Hepatic stellate cell (primary cell): ENCODE data around the gene PALM2AKAP2.
"Not testable (repeated sequence)": the region's sequence is repeated elsewhere in the genome, so short reads cannot be mapped to it uniquely, and the experiment has no call there.

ENCODE experiments used
- DNase-seq: peaks from one replicate; pipeline ENCODE4 v3.0.0; 2011; ENCODE audit warnings: low spot score

The PALM2AKAP2 gene

DNA sequence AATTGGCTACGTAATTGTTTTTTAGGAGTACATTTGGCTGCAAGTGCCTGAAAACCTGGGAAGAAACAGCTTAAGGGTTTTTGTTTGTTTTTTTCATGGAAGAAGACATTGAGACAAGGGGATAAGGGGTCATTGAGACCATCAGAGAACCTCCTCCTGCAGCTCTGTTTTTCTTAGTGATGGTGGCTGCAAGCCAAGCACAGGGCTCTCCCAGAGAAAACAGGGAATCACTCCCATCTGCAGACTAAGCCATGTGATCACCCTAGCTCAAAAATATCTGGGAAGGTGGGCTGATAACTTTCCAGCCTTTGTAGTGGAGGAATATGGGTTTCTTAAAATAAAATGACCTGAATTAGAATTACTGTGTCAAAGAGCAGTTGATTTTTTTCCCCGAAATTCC is 25.1 kb downstream of the PALM2AKAP2 start:
- no peak for DNase-seq

DNA sequence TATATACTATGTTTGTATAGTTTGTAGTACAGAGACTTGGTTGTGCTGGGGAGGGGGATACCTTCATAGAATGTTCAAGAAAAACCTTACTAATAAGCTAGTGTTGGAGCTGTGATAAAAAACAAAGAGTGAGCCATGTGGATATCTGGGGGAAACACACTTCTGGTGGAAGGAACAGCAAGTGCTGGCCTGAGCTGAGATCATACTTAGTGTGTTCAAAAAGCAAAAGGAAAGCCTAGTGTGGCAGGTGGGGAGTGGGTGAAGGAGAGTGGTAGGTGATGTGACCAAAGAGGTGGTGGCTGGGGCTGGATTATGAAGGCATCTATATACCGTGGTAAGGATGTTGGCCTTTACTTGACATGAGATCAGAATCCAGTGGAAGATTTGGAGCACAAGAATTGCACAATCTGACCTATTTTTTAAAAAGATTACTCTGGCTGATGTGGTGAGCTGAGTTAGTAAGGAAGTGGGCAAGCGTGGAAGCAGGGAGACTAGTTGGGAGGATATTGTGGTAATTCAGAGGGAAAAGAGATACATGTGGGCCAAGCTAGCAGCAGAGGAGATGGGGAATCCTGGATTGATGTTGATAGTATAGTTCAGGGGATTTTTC is 26.6 kb downstream of the PALM2AKAP2 start:
- DNase-seq, result no peak

DNA sequence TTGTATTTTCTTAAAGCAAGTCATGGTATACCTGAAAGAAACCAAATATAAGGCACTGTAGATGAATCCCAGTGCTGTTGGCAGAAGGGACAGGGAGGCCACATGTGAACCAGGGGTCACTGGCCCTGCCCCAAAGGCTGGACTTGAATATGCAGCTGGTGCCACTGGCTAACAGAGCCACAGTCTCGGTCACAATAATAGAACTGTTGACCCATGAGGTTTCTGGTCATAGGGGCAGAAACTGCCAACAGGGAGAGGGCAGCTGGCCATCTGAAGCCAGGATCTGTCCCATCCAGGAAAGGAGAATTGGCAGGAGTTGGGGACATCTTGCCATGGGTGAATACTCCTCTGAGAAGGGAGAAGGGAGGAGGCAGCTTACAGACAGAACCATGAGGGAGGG is 31.9 kb downstream of the PALM2AKAP2 start:
- DNase-seq, result no peak

DNA sequence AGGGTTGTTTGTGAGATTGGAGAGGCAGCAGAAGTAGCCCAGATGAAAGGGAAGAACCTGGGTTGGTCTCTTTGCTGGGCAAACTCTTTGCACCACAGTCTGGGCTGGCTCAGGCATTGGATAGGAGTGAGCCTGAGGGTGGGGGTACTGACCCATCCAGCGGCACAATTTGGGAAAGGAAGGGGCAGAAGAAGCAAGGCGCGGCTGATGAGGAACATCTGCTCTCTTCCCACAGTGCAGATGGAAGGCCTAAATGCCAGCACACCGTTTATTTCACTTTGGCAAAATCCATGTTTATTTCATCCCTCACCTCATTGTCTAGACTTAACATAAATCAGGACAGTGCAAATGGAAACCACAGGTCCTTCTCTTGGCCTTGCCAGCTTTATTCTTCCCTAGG is 32.3 kb downstream of the PALM2AKAP2 start:
- no peak for DNase-seq

DNA sequence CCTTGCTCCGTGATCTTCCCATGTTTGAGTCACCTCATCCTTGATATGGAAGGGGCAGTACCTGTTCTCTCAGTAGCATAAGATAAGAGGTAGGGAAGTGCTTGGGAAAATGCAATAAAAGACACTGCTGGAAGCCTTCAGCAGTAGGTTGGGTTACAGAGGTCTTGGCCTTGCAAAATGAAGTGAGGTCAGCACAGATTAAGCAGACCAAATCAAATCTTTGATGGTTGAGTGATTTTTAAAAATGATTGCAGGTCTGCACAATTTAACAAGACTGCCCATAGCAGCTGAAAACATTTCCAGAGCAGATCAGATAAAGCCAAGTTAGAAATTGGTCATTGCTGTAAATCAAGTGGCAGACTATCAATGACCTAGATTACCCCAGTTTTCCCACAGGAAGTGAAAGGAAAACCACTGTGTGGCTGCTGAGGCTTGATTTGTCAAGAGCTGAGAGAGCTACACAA is 32.9 kb downstream of the PALM2AKAP2 start:
- no peak for DNase-seq

DNA sequence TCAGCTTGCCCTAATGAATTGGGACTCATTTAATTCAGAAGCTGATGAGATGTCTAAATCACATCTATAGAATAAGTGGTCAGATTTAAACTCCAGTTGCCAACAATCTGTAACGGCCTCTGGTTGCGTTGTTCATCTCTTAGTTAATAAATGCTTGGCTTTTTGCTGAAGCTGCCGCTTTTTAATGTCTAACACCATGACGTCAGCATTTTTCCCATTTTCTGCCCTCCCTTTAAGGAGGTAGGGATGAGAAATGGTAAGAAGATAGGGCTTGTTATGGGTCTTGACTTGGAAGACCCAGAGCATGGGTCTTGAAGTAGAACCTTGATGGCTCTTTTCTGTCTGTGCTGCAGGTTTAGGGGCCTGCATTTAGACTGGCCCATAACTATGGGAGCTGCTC is 33.3 kb downstream of the PALM2AKAP2 start:
- DNase-seq, result no peak

DNA sequence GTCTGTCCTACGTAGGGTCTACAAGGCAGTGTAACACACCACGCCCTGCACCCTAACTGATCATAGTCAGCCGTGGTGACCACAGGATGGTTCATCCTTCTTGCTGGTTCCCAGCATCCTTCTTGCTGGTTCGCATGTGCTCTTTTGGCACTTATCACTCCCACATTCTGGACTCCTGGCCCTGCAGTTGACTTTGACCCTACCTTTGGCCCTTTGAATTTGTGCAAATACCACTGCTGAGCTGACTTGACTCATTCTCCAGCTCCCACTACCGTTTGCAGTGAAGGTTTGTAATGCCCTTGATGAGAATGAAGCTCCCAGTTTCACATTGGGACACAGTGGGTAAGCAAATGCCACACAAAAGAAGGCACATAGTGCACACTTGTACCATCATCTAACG is 33.8 kb downstream of the PALM2AKAP2 start:
- DNase-seq, result no peak

DNA sequence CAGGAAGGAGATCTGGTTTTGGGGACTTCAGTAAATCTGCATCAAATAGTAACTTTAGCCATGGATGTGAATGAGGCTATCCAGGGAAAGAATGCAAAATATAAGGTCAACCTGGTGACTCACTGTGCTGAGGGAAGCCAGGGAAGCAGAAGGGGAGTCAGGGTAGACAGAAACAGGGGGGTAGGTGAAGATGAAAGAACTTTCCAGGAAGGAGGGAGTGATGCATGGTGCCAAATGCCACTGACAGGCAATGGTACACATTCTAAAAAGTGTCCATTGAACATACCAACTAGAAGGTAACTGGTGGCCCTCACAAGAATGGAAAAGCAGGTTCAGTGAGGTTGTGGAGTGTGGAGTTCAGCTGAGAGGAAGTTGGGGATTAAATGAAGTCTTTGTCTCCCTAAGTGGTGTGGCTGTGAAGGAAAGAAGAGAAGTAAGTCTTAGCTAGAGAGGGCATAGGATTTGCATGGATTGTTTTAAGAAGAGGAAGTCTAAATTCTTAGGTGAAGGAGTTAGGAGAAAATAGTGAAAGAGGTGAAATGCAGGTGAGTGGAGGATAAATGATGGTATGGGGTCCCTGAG is 35.5 kb downstream of the PALM2AKAP2 start:
- DNase-seq, result no peak

DNA sequence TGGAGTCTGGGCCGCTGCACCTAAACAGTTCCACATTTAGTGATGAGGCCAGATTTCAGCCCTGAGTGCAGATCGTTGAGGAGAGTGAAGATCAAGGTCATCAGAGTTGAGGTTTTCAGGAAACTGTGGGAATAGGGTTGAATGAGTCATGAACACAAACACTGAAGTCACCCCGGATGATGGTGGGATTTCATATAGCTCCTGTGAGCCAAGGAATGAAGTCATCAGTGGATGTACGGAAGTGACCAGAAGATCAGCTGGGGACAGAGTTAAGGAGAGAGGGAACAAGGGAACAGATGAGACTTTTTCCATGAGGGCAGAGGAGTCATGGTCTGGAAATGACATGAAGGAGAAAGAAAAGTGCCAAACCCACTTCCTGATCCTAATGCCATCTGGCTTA is 36.5 kb downstream of the PALM2AKAP2 start:
- DNase-seq, result peak; percentile 76

DNA sequence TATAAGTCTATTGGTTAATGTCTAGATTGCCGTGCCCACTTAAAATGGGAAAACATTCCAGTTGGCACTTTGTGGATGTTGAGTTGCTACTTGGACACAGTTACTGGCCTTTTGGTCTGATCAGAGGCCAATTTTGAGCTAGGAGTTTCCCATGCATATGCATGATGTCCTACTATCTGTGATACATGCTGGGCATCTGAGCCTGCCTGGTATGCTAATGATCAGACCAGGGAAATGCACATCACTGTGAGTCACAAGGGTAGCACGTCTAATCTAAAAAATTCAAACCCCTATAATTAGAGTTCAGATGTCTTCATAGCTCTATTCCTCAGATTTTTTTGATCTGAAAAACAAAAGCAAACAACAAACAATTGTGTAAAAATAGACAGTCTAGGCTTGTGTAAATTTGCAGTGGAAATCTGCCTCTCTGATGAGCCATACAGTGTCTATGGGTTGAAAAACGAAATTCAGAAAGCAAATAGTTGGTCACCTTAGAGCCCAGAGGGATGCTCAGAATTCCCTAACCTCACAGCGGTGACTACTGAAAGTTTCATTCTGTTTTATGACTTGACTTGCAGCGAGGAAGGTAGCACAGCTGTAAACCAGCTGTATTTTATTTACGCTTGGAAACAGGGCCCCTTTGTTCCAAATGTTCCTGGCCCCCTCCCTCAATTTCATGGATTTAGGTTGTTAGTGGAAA is 37.3 kb downstream of the PALM2AKAP2 start:
- no peak for DNase-seq

DNA sequence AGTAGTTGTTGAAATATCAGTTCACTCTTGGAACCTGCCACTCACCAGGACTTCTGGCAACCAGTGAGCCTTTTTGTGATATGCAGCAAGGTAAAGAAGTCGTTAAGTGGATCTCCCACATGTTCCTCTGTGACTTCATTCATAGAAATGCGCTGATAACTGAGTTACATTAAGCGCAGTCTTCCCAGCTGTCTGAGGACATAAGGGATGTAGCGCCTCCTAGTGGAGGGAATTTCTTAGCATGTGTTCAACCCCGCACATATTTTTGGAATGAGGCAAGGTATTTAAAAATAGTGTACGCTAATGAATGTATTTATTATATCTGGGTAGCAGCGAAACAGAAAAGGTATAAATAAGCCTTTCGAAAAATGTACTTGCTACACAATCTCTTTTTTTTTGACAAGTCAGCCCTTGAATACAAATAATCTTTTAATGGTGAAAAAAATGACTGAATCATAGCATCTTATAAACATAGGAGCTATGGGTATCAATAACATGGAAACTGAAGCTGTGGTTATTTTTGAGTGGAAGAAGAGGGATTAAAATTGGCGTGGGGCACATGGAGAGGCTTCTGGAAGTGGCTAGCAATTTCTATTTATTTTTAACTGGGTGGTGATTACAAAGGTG is 38.0 kb downstream of the PALM2AKAP2 start:
- DNase-seq, result peak; percentile 53

DNA sequence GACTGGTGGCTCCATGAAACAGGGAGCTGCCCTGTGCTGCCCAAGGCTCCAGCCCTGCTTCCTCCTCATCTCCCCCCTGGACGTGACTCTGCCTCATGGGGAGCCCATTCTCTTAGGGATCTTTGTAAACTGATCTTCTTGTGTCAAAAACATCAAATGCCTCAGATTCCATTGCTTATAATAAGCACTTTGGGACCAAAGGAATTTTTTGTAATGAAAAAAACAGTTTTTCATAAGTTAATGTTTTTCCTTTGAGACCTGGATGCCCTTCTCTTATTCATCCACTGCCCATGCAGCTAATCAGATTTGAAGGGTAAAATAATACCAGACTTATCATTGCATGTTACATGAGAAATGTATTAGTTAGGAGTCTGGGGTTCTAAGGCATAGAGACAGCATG is 41.7 kb downstream of the PALM2AKAP2 start:
- DNase-seq, result no peak

DNA sequence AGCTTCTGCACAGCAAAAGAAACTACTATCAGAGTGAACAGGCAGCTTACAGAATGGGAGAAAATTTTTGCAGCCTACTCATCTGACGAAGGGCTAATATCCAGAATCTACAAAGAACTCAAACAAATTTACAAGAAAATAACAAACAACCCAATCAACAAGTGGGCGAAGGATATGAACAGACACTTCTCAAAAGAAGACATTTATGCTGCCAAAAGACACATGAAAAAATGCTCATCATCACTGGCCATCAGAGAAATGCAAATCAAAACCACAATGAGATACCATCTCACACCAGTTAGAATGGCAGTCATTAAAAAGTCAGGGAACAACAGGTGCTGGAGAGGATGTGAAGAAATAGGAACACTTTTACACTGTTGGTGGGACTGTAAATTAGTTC is 45.4 kb downstream of the PALM2AKAP2 start:
- not testable (repeated sequence) for DNase-seq

DNA sequence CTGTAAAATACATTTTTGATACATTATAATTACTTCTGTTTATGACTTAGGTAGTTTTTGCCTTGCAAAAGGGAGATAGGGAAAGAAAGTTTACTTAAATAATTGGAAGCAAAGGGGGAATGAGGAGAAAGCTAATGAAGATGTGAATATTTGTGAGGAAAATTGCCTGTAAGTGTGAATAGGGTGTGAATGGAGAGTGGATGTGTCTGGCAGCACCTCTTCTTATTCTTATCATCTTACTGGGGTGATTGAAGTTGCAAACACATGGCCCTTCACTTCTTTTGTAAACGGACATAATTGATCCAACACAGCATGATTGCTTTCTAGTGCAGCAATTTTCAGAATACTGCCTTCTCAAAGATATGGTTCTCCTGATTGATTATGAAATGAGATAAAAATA is 46.6 kb downstream of the PALM2AKAP2 start:
- DNase-seq, result no peak

DNA sequence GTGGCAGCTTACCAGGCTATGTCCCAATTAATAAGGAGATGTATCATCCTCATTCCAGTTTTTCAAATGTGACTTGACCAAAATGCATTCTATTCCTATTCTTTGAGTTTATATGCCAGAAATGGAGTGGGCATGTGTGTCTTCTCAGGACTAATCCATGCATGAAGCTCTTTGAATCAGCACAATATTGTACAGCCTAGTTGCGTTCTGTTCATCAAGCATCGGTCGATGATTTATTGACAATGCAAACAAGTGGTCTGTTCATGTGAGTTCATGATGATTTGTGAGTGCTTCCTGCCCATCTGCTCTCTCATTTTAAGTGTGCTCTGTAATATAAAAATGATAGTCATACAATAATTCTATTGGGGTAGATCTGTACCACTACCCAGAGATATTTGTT is 48.3 kb downstream of the PALM2AKAP2 start:
- DNase-seq, result no peak
